Endothelial cell of umbilical vein (primary cell): ENCODE results near the gene ARID2. TPM values are rescaled to one million over a fixed set of nuclear protein-coding genes. Genes with fewer than 3 reads are reported as not detected.

Experiments used
- BruUV-seq: library from RNA; stranded (reverse); fragments of 400-500 nt; replicated peaks from 2 replicates; lab custom pipeline; 2021; lab: Mats Ljungman, UMichigan
- CTCF ChIA-PET: fragments of 300-600, 350-600 bp; sonication (Branson Sonifier 250); formaldehyde crosslinking; loops from one replicate; lab custom pipeline; 2021; ENCODE audit warnings: antibody characterized with exemption, inconsistent platforms; lab: Charles Lee
- POLR2A ChIA-PET: fragments of 300-600, 350-600 bp; sonication (Branson Sonifier 250); formaldehyde crosslinking; loops from one replicate; lab custom pipeline; 2021; ENCODE audit warnings: antibody characterized with exemption, inconsistent platforms; lab: Charles Lee
- DNase-seq: peaks from one replicate; pipeline ENCODE4 v3.0.0-alpha.2; 2011; ENCODE audit warnings: low read depth, low spot score
- FAIRE-seq: peaks from 2 replicates; lab custom pipeline; 2011; peaks lifted over from hg19 to GRCh38; lab: Jason Lieb, UNC
- H2AFZ ChIP-seq: 2 replicates; pipeline ENCODE4 v1.6.0; 2012; ENCODE audit warnings: low read depth, low read length, control low read depth, inconsistent platforms
- H3K27ac ChIP-seq: 2 replicates; pipeline ENCODE4 v1.5.1; 2011; ENCODE audit warnings: low read depth, mild to moderate bottlenecking, control low read depth, low read length, moderate library complexity; ENCODE audit not compliant: insufficient read depth
- H3K27me3 ChIP-seq, 2 experiments: 2 replicates each; pipeline versions ENCODE4 v1.6.0 to v1.6.1; 2011; ENCODE audit warnings: low read length in 2 of 2, mixed read lengths in 1 of 2; ENCODE audit not compliant: control insufficient read depth in 2 of 2, insufficient read depth in 2 of 2
- H3K36me3 ChIP-seq, 2 experiments: 2 replicates in 1 of 2; 3 replicates in 1 of 2; pipeline ENCODE4 v1.5.1; 2011; ENCODE audit warnings: low read length in 2 of 2, mild to moderate bottlenecking in 1 of 2, moderate library complexity in 1 of 2; ENCODE audit not compliant: control insufficient read depth in 2 of 2, insufficient read depth in 2 of 2; ENCODE audit errors: extremely low read depth in 1 of 2
- H3K4me1 ChIP-seq: 3 replicates; pipeline ENCODE4 v1.5.1; 2011; ENCODE audit warnings: mild to moderate bottlenecking, low read length; ENCODE audit not compliant: control insufficient read depth, insufficient read depth; ENCODE audit errors: extremely low read depth
- H3K4me2 ChIP-seq: 2 replicates; pipeline ENCODE4 v1.6.1; 2011; ENCODE audit warnings: low read length, control low read depth, mixed read lengths; ENCODE audit not compliant: insufficient read depth
- H3K4me3 ChIP-seq, 3 experiments: fragments of 200-600 bp in 1 of 3; sonication (generic), shearing (Covaris generic) in 1 of 3; replicated peaks in 1 of 3; 2 replicates each; pipeline ENCODE4 v1.5.1; 2011 to 2016; ENCODE audit warnings: control low read depth in 3 of 3, low read length in 3 of 3, mild to moderate bottlenecking in 2 of 3, inconsistent platforms in 1 of 3, low read depth in 1 of 3, moderate library complexity in 1 of 3; ENCODE audit not compliant: insufficient read depth in 1 of 3
- H3K79me2 ChIP-seq: 2 replicates; pipeline ENCODE4 v1.6.0; 2012; ENCODE audit warnings: low read length, inconsistent platforms; ENCODE audit not compliant: control insufficient read depth, insufficient read depth
- H3K9ac ChIP-seq: replicated peaks from 2 replicates; pipeline ENCODE3; 2011; ENCODE audit warnings: low read length, control low read depth; ENCODE audit not compliant: insufficient read depth; ENCODE audit errors: extremely low read depth
- H3K9me1 ChIP-seq: replicated peaks from 3 replicates; pipeline ENCODE4 v1.6.0; 2011; ENCODE audit warnings: mild to moderate bottlenecking, low read length; ENCODE audit not compliant: control insufficient read depth, insufficient read depth; ENCODE audit errors: extremely low read depth
- H3K9me3 ChIP-seq: replicated peaks from 2 replicates; pipeline ENCODE4 v1.5.1; 2012; ENCODE audit warnings: low read length, inconsistent platforms; ENCODE audit not compliant: control insufficient read depth, insufficient read depth
- H4K20me1 ChIP-seq: replicated peaks from 2 replicates; pipeline ENCODE3; 2011; ENCODE audit warnings: mild to moderate bottlenecking, low read length; ENCODE audit not compliant: control insufficient read depth, insufficient read depth; ENCODE audit errors: extremely low read depth
- CTCF ChIP-seq, 2 donors: IDR thresholded peaks; 1 replicate in 1 of 2; 2 replicates in 1 of 2; pipeline ENCODE4 v1.5.1; 2011; ENCODE audit warnings: low read length in 2 of 2, mild to moderate bottlenecking in 2 of 2, moderate library complexity in 2 of 2, control low read depth in 1 of 2, inconsistent platforms in 1 of 2, low read depth in 1 of 2; ENCODE audit not compliant: insufficient read depth in 1 of 2; ENCODE audit errors: extremely low read depth in 1 of 2
- EZH2 ChIP-seq: IDR thresholded peaks from 2 replicates; pipeline ENCODE4 v1.6.1; 2012; ENCODE audit warnings: borderline replicate concordance, low read depth, mild to moderate bottlenecking, moderate library complexity, low read length, inconsistent platforms; ENCODE audit not compliant: severe bottlenecking
- FOS ChIP-seq: IDR thresholded peaks from 2 replicates; pipeline ENCODE4 v1.6.1; 2011; ENCODE audit warnings: mild to moderate bottlenecking, low read length, moderate library complexity, borderline replicate concordance; ENCODE audit not compliant: insufficient read depth
- GATA2 ChIP-seq: IDR thresholded peaks from 2 replicates; pipeline ENCODE4 v1.7.0; 2011; ENCODE audit warnings: low read depth, mild to moderate bottlenecking, moderate library complexity, mixed read lengths, low read length; ENCODE audit not compliant: insufficient read length, insufficient read depth
- JUN ChIP-seq: IDR thresholded peaks from 2 replicates; pipeline ENCODE4 v1.6.1; 2011; ENCODE audit warnings: borderline replicate concordance, low read depth; ENCODE audit not compliant: insufficient read length, insufficient read depth
- MYC ChIP-seq: IDR thresholded peaks from one replicate; pipeline ENCODE4 v1.6.1; 2011; ENCODE audit warnings: mild to moderate bottlenecking, low read depth, low read length
- POLR2A ChIP-seq: IDR thresholded peaks from 2 replicates; pipeline ENCODE4 v1.6.1; 2012; ENCODE audit warnings: low read depth, mild to moderate bottlenecking, control low read depth, low read length
- POLR2AphosphoS5 ChIP-seq: IDR thresholded peaks from 2 replicates; pipeline ENCODE4 v1.6.1; 2012; ENCODE audit warnings: low read depth, mild to moderate bottlenecking, control low read depth, low read length, moderate library complexity; ENCODE audit not compliant: insufficient read depth
- dilution Hi-C: fragments of 300-500 bp; cut with MboI; formaldehyde crosslinking; loops from one replicate; pipeline ENCODE4 v1.15.0; 2019; ENCODE audit warnings: low sequenced_read_pairs; ENCODE audit not compliant: extremely low pct_ligation_motif_present
- intact Hi-C: fragments of 100-400 bp; cut with micrococcal nuclease; formaldehyde crosslinking; loops from one replicate; pipeline ENCODE4 v1.10.0; 2022
- polyA plus RNA-seq, 4 experiments: library from polyadenylated mRNA; depleted of rRNA in 3 of 4; stranded (reverse) in 3 of 4; unstranded in 1 of 4; fragments of >200 nt; gene quantifications; 2 replicates each; pipeline versions ENCODE4 v1.2.1 to v1.2.3, GENCODE V29; 2011 to 2012; ENCODE audit warnings: missing spikeins in 1 of 4
- total RNA-seq: library from RNA; stranded (reverse); gene quantifications from 2 replicates; pipeline ENCODE4 v1.2.3, GENCODE V29; 2021
- TF ChIP-seq, protein P1 (sequence below): IDR thresholded peaks from 2 replicates; pipeline ENCODE4 v1.6.1; 2011; ENCODE audit not compliant: insufficient read depth, insufficient read length

Gene ARID2
- total and polyA plus RNA-seq, 2 donors (not counting 3 experiments of a cell fraction or from before 2014, with no cell fraction given), result 10.8 to 26.7 TPM

DNA sequence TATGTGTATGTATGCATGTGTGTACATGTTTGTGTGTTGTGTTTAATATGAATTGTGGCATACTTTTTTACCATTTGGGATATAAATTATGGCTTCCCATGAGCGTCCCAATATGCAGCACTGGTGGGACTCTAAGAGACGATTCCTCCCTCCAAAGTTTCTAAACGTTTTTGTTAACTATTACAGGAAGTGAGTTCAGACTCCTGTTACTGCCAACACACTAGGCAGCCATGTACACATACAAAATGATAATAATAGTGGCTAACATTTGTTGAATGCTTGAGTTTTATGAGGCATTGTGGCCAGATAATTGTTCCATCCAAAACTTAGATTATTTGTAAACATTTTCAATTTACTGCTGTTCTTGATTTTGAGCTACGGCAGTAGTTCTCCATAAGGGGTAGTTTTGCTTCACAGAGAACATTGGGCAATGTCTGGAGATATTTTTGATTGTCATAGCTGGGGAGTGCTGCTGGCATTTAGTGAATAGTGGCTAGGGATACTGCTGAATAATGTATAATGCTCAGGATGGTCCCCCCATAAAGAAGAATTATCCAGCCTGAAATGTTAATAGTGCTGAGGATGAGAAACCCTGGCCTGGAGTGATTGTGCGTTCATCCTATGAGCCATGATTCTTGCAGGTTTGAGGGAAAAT is 45.1 kb downstream of the ARID2 start:
- FAIRE-seq (no peak), DNase-seq (no peak)
- TF ChIP-seq GATA2 (no peak), JUN (no peak), EZH2 (no peak), POLR2AphosphoS5 (no peak), MYC (no peak), CTCF (IDR thresholded peaks at IDR 0.05; ENCODE audit: extremely low read depth in 1 of 2, insufficient read depth in 1 of 2, low read depth in 1 of 2, low read length in 2 of 2) (no peak), POLR2A (no peak), FOS (no peak)
- TF ChIP-seq, protein P1, sequence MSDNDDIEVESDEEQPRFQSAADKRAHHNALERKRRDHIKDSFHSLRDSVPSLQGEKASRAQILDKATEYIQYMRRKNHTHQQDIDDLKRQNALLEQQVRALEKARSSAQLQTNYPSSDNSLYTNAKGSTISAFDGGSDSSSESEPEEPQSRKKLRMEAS, result no peak
- Histone ChIP-seq H3K27ac (no peak overlapping the region), H3K9ac (no peak overlapping the region), H3K36me3 (no peaks in the 10 kb centered on the region), H3K4me1 (peaks cover 13% of the 10 kb centered on the region), H3K79me2 (peaks cover 27% of the 10 kb centered on the region), H3K27me3 (no peaks in the 10 kb centered on the region), H3K9me1 (no peaks in the 10 kb centered on the region), H3K4me2 (no peak overlapping the region), H3K4me3 (no peak overlapping the region), H4K20me1 (peaks cover 3% of the 10 kb centered on the region), H2AFZ (no peak overlapping the region), H3K9me3 (no peaks in the 10 kb centered on the region)
- dilution Hi-C loops, result no loop called here
- ChIA-PET POLR2A (no interaction called here), CTCF (interaction anchor here (1.0 to 2.4 kb wide), 2 partner anchors 13 to 14 kb away, joined by 3 to 11 read pairs; no protein-coding TSS in a partner anchor)
- intact Hi-C loops, result no loop called here
- BruUV-seq, result no TSS peak
